GM23248 (cell line): ENCODE results near the gene LMAN2.

ENCODE experiments used
- EZH2 ChIP-seq: fragments of 200-600 bp; sonication (generic); IDR thresholded peaks from 2 replicates; pipeline ENCODE4 v1.6.1; 2018; ENCODE audit warnings: antibody characterized with exemption, mild to moderate bottlenecking; ENCODE audit not compliant: insufficient read depth, poor library complexity, severe bottlenecking
- EZH2phosphoT487 ChIP-seq: fragments of 200-600 bp; sonication (generic); IDR thresholded peaks from 2 replicates; pipeline ENCODE4 v1.6.1; 2018; ENCODE audit warnings: antibody characterized with exemption, moderate library complexity, mild to moderate bottlenecking, low read depth; ENCODE audit not compliant: insufficient read depth

DNA sequence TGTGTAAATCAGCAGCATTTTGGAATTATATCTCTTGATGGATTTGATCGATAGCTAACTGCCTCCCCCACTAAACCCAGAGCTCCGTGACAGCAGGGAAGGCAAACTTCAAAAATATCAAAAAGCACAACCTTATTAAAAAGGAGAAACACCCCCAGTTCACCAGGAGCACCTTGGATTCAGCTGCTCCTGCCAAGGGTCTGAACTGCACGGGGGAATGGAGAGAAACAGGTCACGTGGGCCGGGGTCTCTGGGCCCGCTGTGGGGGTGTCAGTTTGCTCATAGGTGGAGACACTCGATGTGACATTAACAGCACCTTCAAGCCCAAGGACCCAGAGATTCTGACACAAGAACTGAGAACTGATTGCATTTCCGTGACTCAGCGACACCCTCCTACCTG lies 31.7 kb upstream of the LMAN2 start:
- no peak for TF ChIP-seq EZH2phosphoT487
- no peak for TF ChIP-seq EZH2
